GM19099 (cell line): ENCODE measurements around the gene CXXC5.

Source experiments
- POLR2A ChIP-seq: IDR thresholded peaks from 3 replicates; pipeline ENCODE4 v1.6.1; 2011; ENCODE audit warnings: low read depth; ENCODE audit not compliant: insufficient read length; ENCODE audit errors: extremely low read depth

The CXXC5 gene

DNA sequence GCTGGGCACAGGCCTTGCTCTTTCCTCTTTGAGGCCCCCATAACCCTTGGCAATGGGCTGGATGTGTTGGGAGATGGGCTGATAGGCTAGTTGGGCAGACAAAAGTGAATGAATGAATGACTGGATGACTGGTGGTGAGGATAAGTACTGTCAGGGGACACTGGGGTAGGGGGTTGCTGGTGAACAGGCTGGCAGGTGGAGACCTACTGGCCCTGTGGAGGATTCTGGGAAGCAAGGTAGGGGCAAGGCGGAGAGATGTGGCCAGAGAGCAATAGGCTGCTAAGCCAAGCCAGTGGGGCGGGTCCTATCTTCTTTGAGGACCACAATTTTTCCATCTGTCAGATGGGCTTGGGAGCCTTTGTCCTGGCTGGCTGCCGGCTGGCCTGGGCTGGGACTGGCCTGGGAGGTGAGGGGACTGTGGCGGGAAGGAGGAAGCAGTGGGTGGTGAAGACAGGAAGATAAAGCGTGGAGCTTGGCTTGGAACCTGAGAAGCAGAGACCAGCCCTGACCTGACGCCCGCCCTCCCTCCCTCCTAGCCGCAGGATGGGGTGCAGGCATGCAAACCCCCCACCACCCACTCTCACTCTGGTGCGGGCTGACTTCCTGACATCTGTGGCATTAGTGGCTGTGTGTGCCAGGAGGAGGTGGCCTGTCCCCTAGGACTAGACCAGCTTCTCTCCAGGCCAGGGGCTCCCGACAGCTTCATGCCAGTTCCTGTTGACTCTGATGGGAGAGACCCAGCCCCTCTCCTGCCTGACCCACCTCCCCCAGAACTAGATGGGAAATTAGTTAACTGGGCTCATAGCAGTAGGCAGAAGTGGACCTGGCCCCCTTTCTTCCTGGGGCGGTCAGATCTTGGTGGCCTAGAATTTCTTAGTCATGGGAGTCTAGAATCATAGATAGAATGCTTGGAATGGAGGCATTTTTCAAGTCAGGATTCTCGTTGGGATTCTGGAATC is 9.5 kb downstream of the CXXC5 start:
- no peak for TF ChIP-seq POLR2A

- no peak for TF ChIP-seq POLR2A
These were observed 10.4 kb downstream of the CXXC5 start for GRCh38 chr5:139658501-139658927.

GRCh38 chr5:139658928-139659667 is 10.9 kb downstream of the CXXC5 start:
- peak; percentile 31 for TF ChIP-seq POLR2A

DNA sequence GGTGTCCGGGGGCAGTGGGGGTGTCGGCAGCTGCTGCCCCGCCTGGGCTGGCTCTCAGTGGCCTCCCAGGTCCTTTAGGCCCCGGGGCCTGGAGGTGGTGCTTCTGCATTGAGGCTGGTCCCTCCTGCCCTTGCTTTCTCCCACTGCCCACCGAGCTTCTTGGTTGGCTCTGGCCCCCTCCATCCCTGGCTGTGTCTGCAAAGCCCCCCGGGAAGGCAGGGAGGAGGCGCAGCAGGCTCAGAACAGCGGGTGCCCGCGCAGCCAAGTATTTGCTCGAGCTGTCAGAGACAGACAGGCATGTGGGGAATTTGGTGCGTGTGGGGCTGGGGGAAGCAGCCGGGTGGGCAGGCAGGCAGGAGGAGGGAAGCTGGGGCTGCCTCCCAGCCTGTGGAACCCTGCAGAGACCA is 11.5 kb downstream of the CXXC5 start:
- no peak for TF ChIP-seq POLR2A

- no peak for TF ChIP-seq POLR2A
These were observed 12.2 kb downstream of the CXXC5 start for GRCh38 chr5:139660105-139660922.

DNA sequence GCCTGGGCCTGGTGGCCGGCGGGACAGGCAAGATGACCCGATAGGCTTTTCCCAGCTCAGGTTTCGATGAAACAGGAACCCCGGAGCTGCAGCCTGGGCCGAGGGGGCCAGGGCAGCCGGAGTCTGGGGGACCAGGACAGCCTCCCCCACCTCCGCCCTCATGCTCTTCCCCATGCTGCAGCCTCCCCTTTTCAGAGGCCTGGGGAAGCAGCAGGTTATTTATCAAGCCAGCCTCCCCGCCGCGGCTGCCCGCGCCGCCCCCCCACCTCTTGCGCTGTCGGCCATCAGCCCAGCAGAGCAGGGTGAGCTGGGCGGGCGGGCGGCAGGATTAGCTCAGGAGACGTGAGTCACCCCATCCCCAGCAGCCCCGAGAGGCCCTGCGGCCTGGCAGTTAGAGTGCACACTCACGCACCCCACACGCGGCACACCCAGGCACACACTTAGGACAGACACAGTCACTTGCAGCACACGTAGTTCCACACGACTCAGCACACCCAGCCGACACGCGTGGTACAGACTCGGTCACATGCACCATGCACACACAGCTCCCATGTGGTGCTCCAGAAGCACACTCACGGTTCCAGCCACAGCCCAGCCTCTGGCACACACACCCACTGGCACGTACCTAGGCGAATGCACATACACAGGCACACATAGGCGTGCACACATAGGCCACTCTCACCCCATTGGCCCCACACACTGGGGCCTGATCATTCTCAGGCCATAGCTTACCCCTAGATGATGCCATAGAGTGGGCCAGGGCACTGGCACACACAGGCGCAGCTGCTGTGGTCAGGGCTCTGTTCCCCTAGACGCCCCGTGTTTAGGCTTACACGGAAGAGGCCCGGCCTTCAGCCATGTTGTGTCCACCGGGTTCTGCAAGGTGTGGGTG is 13.0 kb downstream of the CXXC5 start:
- peak; percentile 28 for TF ChIP-seq POLR2A

- TF ChIP-seq POLR2A: no peak
These were observed 14.5 kb downstream of the CXXC5 start for GRCh38 chr5:139662617-139663016.

GRCh38 chr5:139663207-139664085 is 15.3 kb downstream of the CXXC5 start:
- no peak for TF ChIP-seq POLR2A

DNA sequence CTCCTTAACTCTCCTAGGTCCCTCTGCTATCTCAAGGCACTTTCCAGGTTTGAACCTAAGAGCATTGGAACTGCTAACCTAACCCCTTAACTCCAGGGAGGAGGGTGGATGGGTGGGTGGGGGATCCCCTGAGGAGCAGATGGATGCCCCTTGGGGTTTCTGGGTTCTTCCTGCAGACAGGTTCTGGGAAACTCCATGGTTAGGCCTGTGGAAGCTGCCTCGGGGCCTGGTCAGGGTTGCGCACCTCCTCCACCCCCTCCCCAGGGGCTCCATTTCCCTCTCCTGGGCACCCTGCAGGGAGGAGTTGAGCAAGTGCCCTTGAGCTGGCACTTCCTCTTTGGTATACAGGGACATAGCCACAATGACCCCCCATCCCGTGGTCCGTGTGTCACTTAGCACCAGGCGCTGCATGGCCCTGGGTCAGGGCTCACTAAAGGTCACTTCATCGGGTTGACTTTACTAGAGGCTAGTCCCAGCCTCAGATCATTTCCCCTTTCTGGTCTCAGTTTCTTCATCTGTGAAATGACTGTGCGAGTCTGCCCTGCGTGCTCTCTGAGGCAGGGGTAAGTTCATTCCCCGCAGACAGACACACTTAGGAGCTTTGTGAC is 16.0 kb downstream of the CXXC5 start:
- TF ChIP-seq POLR2A: no peak

- TF ChIP-seq POLR2A: no peak
These were observed 16.7 kb downstream of the CXXC5 start for GRCh38 chr5:139664727-139665351.

DNA sequence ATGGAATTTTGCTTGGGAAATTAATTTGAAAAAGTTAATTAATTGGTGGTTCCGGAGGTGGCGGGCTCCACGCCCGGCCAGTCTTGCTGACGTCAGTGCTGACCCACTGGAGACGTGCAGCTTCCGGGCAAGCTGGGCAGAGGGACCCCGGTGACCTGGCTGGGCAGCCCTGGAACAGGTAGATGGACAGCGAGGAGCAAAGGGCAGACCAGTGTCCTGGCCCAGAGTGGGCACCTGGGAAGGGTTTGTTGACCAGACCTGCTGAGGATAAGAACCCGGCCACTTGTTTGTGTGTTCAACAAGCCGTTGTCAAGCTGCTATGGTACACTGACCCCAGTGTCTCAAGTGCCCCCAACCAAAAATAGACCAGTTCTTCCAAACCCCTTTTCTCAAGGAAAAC is 17.5 kb downstream of the CXXC5 start:
- peak; percentile 0 for TF ChIP-seq POLR2A

- no peak for TF ChIP-seq POLR2A
These were observed 18.4 kb downstream of the CXXC5 start for GRCh38 chr5:139666551-139666950.
